SK-N-SH (cell line): Measurements from ENCODE around the gene LZTFL1. TPM values are rescaled to one million over a fixed set of nuclear protein-coding genes. Genes with fewer than 3 reads are reported as not detected.

Source experiments
- CTCF ChIA-PET: fragments of 300-600, 350-600 bp; formaldehyde crosslinking; extraction: SDS; loops from one replicate; lab custom pipeline; 2021; lab: Yijun Ruan, JAX
- POLR2A ChIA-PET: fragments of 350-600 bp; sonication (Branson Sonifier 250); formaldehyde crosslinking; extraction: SDS; loops from one replicate; lab custom pipeline; 2020; ENCODE audit warnings: antibody characterized with exemption, inconsistent platforms; lab: Yijun Ruan, JAX
- DNase-seq: peaks from one replicate; pipeline ENCODE4 v3.0.0; 2012
- H2AFZ ChIP-seq: fragments of 200-600 bp; sonication (generic); 2 replicates; pipeline ENCODE4 v1.8.1; 2016; ENCODE audit warnings: antibody characterized with exemption, mild to moderate bottlenecking, low read depth
- H3F3A ChIP-seq: fragments of 200-600 bp; sonication (generic); replicated peaks from 2 replicates; pipeline ENCODE3; 2016; ENCODE audit warnings: antibody characterized with exemption, mild to moderate bottlenecking; ENCODE audit not compliant: insufficient read depth
- H3K27ac ChIP-seq, 2 experiments: fragments of 200-500 bp in 1 of 2; fragments of 200-600 bp in 1 of 2; sonication (Bioruptor generic) in 1 of 2; sonication (generic), shearing (Covaris generic) in 1 of 2; 2 replicates each; pipeline versions ENCODE4 v1.5.1 to v1.6.1; 2014 to 2016; ENCODE audit warnings: low read depth in 2 of 2, inconsistent platforms in 1 of 2, low read length in 1 of 2, mild to moderate bottlenecking in 1 of 2, mixed read lengths in 1 of 2
- H3K27me3 ChIP-seq: fragments of 200-600 bp; sonication (generic), shearing (Covaris generic); 2 replicates; pipeline ENCODE4 v1.6.1; 2016; ENCODE audit warnings: mixed run types; ENCODE audit not compliant: insufficient read depth
- H3K36me3 ChIP-seq, 2 experiments: fragments of 200-500 bp in 1 of 2; fragments of 200-600 bp in 1 of 2; sonication (Bioruptor generic) in 1 of 2; sonication (generic) in 1 of 2; replicated peaks in 1 of 2; 2 replicates each; pipeline versions ENCODE3 to v1.5.1; 2014 to 2016; ENCODE audit warnings: low read length in 1 of 2, mild to moderate bottlenecking in 1 of 2; ENCODE audit not compliant: insufficient read depth in 2 of 2, control insufficient read depth in 1 of 2
- H3K4me1 ChIP-seq, 2 experiments: fragments of 200-500 bp in 1 of 2; fragments of 200-600 bp in 1 of 2; sonication (Bioruptor generic) in 1 of 2; sonication (generic), shearing (Covaris generic) in 1 of 2; 2 replicates each; pipeline versions ENCODE4 v1.5.1 to v1.6.1; 2014 to 2016; ENCODE audit warnings: low read depth in 1 of 2, low read length in 1 of 2, mixed run types in 1 of 2; ENCODE audit not compliant: insufficient read depth in 2 of 2, control insufficient read depth in 1 of 2
- H3K4me2 ChIP-seq: fragments of 200-600 bp; sonication (generic), shearing (Covaris generic); 2 replicates; pipeline ENCODE4 v1.6.1; 2017; ENCODE audit warnings: mixed run types
- H3K4me3 ChIP-seq, 2 experiments: fragments of 200-500 bp in 1 of 2; fragments of 200-600 bp in 1 of 2; sonication (Bioruptor generic) in 1 of 2; sonication (generic), shearing (Covaris generic) in 1 of 2; 2 replicates each; pipeline versions ENCODE4 v1.5.1 to v1.8.1; 2014 to 2016; ENCODE audit warnings: low read depth in 2 of 2, inconsistent platforms in 1 of 2, low read length in 1 of 2, mild to moderate bottlenecking in 1 of 2, mixed read lengths in 1 of 2, moderate library complexity in 1 of 2
- H3K79me2 ChIP-seq: fragments of 200-600 bp; sonication (generic); 2 replicates; pipeline ENCODE4 v1.8.1; 2017; ENCODE audit warnings: mild to moderate bottlenecking; ENCODE audit not compliant: insufficient read depth
- H3K9ac ChIP-seq: fragments of 200-600 bp; sonication (generic); 2 replicates; pipeline ENCODE4 v1.6.1; 2017; ENCODE audit warnings: mixed run types
- H3K9me2 ChIP-seq: fragments of 200-600 bp; sonication (generic); 2 replicates; pipeline ENCODE4 v1.6.1; 2017; ENCODE audit warnings: mixed run types
- H3K9me3 ChIP-seq: fragments of 200-600 bp; sonication (generic); 2 replicates; pipeline ENCODE4 v1.6.1; 2017; ENCODE audit warnings: mixed run types, mild to moderate bottlenecking, moderate library complexity
- H4K20me1 ChIP-seq: fragments of 200-600 bp; sonication (generic); 2 replicates; pipeline ENCODE4 v1.6.1; 2017; ENCODE audit warnings: mild to moderate bottlenecking, mixed run types; ENCODE audit not compliant: insufficient read depth
- CHD2 ChIP-seq: fragments of 150-350 bp; IDR thresholded peaks from 2 replicates; pipeline ENCODE4 v1.6.1; 2018; ENCODE audit warnings: low read length; ENCODE audit not compliant: partially characterized antibody
- FOSL2 ChIP-seq: IDR thresholded peaks from 2 replicates; pipeline ENCODE4 v1.4.0; 2012; ENCODE audit warnings: low read depth, mild to moderate bottlenecking, moderate library complexity, borderline replicate concordance
- FOXM1 ChIP-seq: IDR thresholded peaks from 2 replicates; pipeline ENCODE4 v1.4.0; 2012; ENCODE audit warnings: low read depth, mild to moderate bottlenecking
- GATA2 ChIP-seq: sonication (generic); formaldehyde crosslinking; IDR thresholded peaks from 2 replicates; pipeline ENCODE4 v1.5.0; 2020; ENCODE audit warnings: mild to moderate bottlenecking, missing genetic modification reagents
- JUND ChIP-seq: IDR thresholded peaks from 2 replicates; pipeline ENCODE4 v1.4.0; 2012
- NFIC ChIP-seq: IDR thresholded peaks from 2 replicates; pipeline ENCODE4 v1.4.0; 2012; ENCODE audit warnings: borderline replicate concordance
- NRF1 ChIP-seq: IDR thresholded peaks from 2 replicates; pipeline ENCODE4 v1.6.1; 2012; ENCODE audit warnings: low read depth, mild to moderate bottlenecking, low read length
- POLR2AphosphoS5 ChIP-seq: IDR thresholded peaks from 2 replicates; pipeline ENCODE4 v1.6.1; 2012; ENCODE audit warnings: low read depth, low read length
- RFX5 ChIP-seq: IDR thresholded peaks from 2 replicates; pipeline ENCODE4 v1.6.1; 2012; ENCODE audit warnings: mild to moderate bottlenecking, improper control_type of control experiment, low read length
- RXRA ChIP-seq: IDR thresholded peaks from 2 replicates; pipeline ENCODE4 v1.4.0; 2012; ENCODE audit warnings: low read depth, mild to moderate bottlenecking, borderline replicate concordance
- TAF1 ChIP-seq: IDR thresholded peaks from 2 replicates; pipeline ENCODE4 v1.6.1; 2012; ENCODE audit warnings: low read depth, mild to moderate bottlenecking, low read length, moderate library complexity, borderline replicate concordance
- TCF12 ChIP-seq: IDR thresholded peaks from 2 replicates; pipeline ENCODE4 v1.4.0; 2012
- TEAD4 ChIP-seq: IDR thresholded peaks from 2 replicates; pipeline ENCODE4 v1.4.0; 2012; ENCODE audit warnings: mild to moderate bottlenecking, borderline replicate concordance; ENCODE audit not compliant: insufficient read depth
- YY1 ChIP-seq: IDR thresholded peaks from 2 replicates; pipeline ENCODE4 v1.4.0; 2012; ENCODE audit warnings: low read depth, mild to moderate bottlenecking
- WGBS: methylation state at CpG from one replicate; pipeline ENCODE4 v1.1.6; 2017; ENCODE audit warnings: low lambda C conversion rate; 5-methylcytosine and 5-hydroxymethylcytosine counted together
- polyA plus RNA-seq, 3 experiments: library from polyadenylated mRNA; depleted of rRNA; stranded (reverse); fragments of >200 nt; gene quantifications; 2 replicates each; pipeline ENCODE4 v1.2.3, GENCODE V29; 2012
- TF ChIP-seq, protein P1 (sequence below): fragments of 200-600 bp; sonication (generic); IDR thresholded peaks from 2 replicates; pipeline ENCODE4 v1.6.1; 2017; ENCODE audit warnings: antibody characterized with exemption, mild to moderate bottlenecking, moderate library complexity
- TF ChIP-seq, protein P2 (sequence below): IDR thresholded peaks from 2 replicates; pipeline ENCODE4 v1.4.0; 2012; ENCODE audit warnings: low read depth
- TF ChIP-seq, protein P3 (sequence below): IDR thresholded peaks from 2 replicates; pipeline ENCODE4; 2012

The LZTFL1 gene
- polyA plus RNA-seq, 1 of the 3 experiments (the other 2 are of a cell fraction) = 11.9 TPM

DNA sequence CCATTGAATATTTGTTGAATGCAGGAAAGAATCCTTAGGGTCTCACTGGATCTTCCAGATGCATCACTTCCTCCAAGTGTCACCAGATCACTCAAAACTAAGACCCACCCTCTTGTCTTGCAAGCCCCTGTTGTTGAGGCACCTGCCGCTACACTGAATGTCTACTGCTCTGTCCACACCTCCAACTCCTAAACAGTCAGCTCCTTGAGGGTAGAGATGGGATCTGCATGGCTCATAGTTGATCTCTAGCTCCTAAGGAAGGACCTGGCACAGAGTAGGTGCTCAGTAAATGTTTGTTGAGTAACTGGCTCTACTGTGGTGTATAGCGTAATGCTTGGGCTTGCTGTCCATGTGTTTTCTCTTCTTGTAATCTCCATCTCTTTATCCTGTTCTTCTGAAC is 54.4 kb downstream of the LZTFL1 start (continued):
- TF ChIP-seq, protein P1, sequence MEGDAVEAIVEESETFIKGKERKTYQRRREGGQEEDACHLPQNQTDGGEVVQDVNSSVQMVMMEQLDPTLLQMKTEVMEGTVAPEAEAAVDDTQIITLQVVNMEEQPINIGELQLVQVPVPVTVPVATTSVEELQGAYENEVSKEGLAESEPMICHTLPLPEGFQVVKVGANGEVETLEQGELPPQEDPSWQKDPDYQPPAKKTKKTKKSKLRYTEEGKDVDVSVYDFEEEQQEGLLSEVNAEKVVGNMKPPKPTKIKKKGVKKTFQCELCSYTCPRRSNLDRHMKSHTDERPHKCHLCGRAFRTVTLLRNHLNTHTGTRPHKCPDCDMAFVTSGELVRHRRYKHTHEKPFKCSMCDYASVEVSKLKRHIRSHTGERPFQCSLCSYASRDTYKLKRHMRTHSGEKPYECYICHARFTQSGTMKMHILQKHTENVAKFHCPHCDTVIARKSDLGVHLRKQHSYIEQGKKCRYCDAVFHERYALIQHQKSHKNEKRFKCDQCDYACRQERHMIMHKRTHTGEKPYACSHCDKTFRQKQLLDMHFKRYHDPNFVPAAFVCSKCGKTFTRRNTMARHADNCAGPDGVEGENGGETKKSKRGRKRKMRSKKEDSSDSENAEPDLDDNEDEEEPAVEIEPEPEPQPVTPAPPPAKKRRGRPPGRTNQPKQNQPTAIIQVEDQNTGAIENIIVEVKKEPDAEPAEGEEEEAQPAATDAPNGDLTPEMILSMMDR = no peak
- TF ChIP-seq FOSL2 = no peak

DNA sequence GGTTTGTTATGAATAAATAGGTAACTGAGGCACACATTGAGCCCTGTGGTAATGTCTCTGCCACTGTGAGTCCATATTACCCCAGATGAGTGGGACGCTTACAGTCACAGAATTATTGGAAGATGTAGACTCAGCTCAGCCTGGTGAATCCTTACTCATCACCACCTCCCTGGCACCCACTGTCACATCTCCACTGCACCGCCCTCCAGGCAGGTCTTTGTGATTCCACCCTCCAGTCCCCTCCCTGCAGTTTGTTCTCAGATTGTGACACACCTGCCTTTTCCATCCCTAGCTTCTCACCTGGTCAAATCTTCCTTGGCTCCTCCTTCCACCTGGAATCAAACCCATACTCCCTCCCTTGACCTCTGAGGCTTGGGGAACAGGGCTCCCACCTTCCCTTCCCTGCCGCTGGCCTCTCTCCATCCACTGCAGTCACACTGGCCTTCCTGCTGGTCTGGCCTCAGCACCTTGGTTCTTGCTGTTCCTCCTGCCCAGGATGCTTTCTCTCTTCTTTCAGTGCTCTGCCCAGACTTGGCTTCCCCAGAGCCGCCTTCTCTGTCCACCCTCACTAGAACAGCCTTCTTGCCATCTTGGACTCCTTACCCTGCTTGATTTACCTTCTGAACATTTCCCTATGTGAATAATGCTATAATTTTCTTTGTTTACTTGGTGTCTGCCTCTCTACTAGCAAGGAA is 55.0 kb downstream of the LZTFL1 start:
- TF ChIP-seq RFX5 (no peak), GATA2 (no peak), JUND (no peak), TEAD4 (no peak), RXRA (no peak), YY1 (no peak)
- TF ChIP-seq, protein P1 = no peak
- TF ChIP-seq, protein P2, sequence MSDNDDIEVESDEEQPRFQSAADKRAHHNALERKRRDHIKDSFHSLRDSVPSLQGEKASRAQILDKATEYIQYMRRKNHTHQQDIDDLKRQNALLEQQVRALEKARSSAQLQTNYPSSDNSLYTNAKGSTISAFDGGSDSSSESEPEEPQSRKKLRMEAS = no peak
- Histone ChIP-seq H3K9ac (no peak overlapping the region), H3K9me2 (no peaks in the 10 kb centered on the region), H4K20me1 (no peaks in the 10 kb centered on the region), H3K4me3 (no peak overlapping the region), H3K27me3 (no peaks in the 10 kb centered on the region), H3K79me2 (no peaks in the 10 kb centered on the region), H3K36me3 (no peaks in the 10 kb centered on the region), H3K9me3 (no peaks in the 10 kb centered on the region; the same call in 1 of the 2 replicates), H3K27ac (no peak overlapping the region), H3F3A (no peaks in the 10 kb centered on the region), H2AFZ (no peak overlapping the region), H3K4me2 (no peak overlapping the region), H3K4me1 (no peaks in the 10 kb centered on the region)
- DNase-seq = no peak
- CTCF ChIA-PET = interaction anchor here (0.7 to 1.3 kb wide), 3 partner anchors 22 to 292 kb away, joined by 3 to 4 read pairs (median 3); no protein-coding TSS in a partner anchor
- POLR2A ChIA-PET = no interaction called here
- 16% methylated on average over 4 of the region's 4 CpGs for WGBS

DNA sequence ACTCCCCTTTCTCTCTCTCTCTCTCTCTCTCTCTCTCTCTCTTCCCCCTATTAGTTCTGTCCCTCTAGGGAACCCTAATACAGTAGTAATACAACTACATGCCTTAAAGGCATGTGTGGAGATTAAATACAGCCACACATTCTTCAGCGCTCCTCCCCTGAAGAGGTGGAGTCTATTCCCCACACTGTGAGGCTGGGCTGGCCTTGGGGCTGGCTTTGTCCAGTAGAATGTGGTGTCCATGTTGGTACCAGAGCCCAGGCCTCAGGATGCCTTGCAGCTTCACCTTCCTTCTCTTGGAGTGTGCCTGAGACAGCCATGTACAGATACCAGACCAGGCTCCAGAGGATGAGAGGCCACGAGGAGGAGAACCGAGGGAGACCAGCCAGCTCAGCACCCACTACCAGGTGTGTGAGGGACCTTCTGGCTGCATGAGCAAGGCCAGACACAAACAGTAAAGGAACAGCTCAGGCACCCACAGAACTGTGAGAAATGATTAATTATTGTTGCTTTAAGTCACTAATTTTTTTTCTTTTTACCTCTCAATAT is 56.2 kb downstream of the LZTFL1 start:
- no peaks in the 10 kb centered on the region; the same call in 1 of the 2 replicates for H3K27me3 ChIP-seq
- 21% methylated on average over 1 of the region's 3 CpGs for WGBS
- no peak for DNase-seq
- H2AFZ ChIP-seq = no peak overlapping the region
- H3K9me3 ChIP-seq = no peaks in the 10 kb centered on the region; the same call in 1 of the 2 replicates
- no peaks in the 10 kb centered on the region for H3F3A ChIP-seq
- no peak overlapping the region for H3K4me3 ChIP-seq
- H3K9me2 ChIP-seq = no peaks in the 10 kb centered on the region
- H3K9ac ChIP-seq = no peak overlapping the region
- no peaks in the 10 kb centered on the region for H4K20me1 ChIP-seq
- H3K79me2 ChIP-seq = no peaks in the 10 kb centered on the region
- ChIA-PET CTCF (interaction anchor here (1.3 kb wide), 1 partner anchor 294 kb away, joined by 3 read pairs; no protein-coding TSS in a partner anchor), POLR2A (no interaction called here)
- no peak overlapping the region for H3K27ac ChIP-seq
- no peaks in the 10 kb centered on the region for H3K4me1 ChIP-seq
- H3K36me3 ChIP-seq = no peaks in the 10 kb centered on the region
- H3K4me2 ChIP-seq = no peak overlapping the region
- TF ChIP-seq POLR2AphosphoS5 = no peak
- TF ChIP-seq, protein P2 = no peak
- TF ChIP-seq TCF12 = no peak
- no peak for TF ChIP-seq NRF1
- no peak for TF ChIP-seq CHD2
- TF ChIP-seq YY1 = no peak
- TF ChIP-seq, protein P3, sequence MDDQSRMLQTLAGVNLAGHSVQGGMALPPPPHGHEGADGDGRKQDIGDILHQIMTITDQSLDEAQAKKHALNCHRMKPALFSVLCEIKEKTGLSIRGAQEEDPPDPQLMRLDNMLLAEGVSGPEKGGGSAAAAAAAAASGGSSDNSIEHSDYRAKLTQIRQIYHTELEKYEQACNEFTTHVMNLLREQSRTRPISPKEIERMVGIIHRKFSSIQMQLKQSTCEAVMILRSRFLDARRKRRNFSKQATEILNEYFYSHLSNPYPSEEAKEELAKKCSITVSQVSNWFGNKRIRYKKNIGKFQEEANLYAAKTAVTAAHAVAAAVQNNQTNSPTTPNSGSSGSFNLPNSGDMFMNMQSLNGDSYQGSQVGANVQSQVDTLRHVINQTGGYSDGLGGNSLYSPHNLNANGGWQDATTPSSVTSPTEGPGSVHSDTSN = no peak
- TF ChIP-seq FOSL2 = no peak
- TF ChIP-seq TAF1 = no peak
- no peak for TF ChIP-seq FOXM1
- no peak for TF ChIP-seq JUND
- TF ChIP-seq NFIC = no peak
